Fibroblast of the aortic adventitia (primary cell): ENCODE measurements around the gene NUAK1. TPM values are rescaled to one million over a fixed set of nuclear protein-coding genes. Genes with fewer than 3 reads are reported as not detected.
A peak's percentile ranks its signal among the peaks of the same experiment; 100 is the strongest.

Experiments
- DNase-seq: peaks from one replicate; pipeline ENCODE4 v3.0.0-alpha.2; 2010; ENCODE audit warnings: low read depth
- H3K4me3 ChIP-seq: 2 replicates; pipeline ENCODE4 v1.5.1; 2011; ENCODE audit warnings: low read depth, mild to moderate bottlenecking, control low read depth, low read length, moderate library complexity
- CTCF ChIP-seq: IDR thresholded peaks from 2 replicates; pipeline ENCODE4 v1.5.1; 2011; ENCODE audit warnings: mild to moderate bottlenecking, low read length, control low read depth, inconsistent platforms; ENCODE audit not compliant: insufficient read depth
- total RNA-seq: library from RNA; depleted of rRNA; stranded (reverse); fragments of >200 nt; gene quantifications from 2 replicates; pipeline ENCODE4 v1.2.3, GENCODE V29; 2012; ENCODE audit warnings: low replicate concordance

Gene NUAK1
- total RNA-seq, 1 donor, result 3.0 TPM

- no peak overlapping the region for H3K4me3 ChIP-seq
- no peak for TF ChIP-seq CTCF
- DNase-seq, result no peak
Measured at GRCh38 chr12:106122004-106122403, 16.8 kb downstream of the NUAK1 start.

- no peak for TF ChIP-seq CTCF
Measured at GRCh38 chr12:106120519-106121105, 18.1 kb downstream of the NUAK1 start.

GRCh38 chr12:106119301-106119700 is 19.5 kb downstream of the NUAK1 start:
- H3K4me3 ChIP-seq, result no peak overlapping the region
- TF ChIP-seq CTCF, result no peak
- no peak for DNase-seq

More at GRCh38 chr12:106120519-106121105, 18.1 kb downstream of the NUAK1 start:
- DNase-seq, result no peak
- no peak overlapping the region for H3K4me3 ChIP-seq

- no peak overlapping the region for H3K4me3 ChIP-seq
- TF ChIP-seq CTCF, result no peak
- DNase-seq, result no peak
Measured at GRCh38 chr12:106118381-106119130, 20.2 kb downstream of the NUAK1 start.

- DNase-seq, result no peak
- TF ChIP-seq CTCF, result no peak
- no peak overlapping the region for H3K4me3 ChIP-seq
Measured at GRCh38 chr12:106115440-106115839, 23.3 kb downstream of the NUAK1 start.

- DNase-seq, result peak; percentile 40
- no peak for TF ChIP-seq CTCF
- H3K4me3 ChIP-seq, result no peak overlapping the region
Measured at GRCh38 chr12:106114447-106115068, 24.2 kb downstream of the NUAK1 start.
